GM19455 (cell line): ENCODE data around the gene CDAN1.
"Not testable (repeated sequence)": the region's sequence is repeated elsewhere in the genome, so short reads cannot be mapped to it uniquely, and the experiment has no call there.

Experiments used
- ATAC-seq: cut with Tn5 transposase; IDR thresholded peaks from one replicate; pipeline ENCODE4 v1.9.1; 2021; ENCODE audit not compliant: unreplicated experiment

Gene CDAN1

GRCh38 chr15:42736793-42737528 lies at the start of gene CDAN1:
CDAN1 (minus strand) TSS chr15:42737128; CDS start chr15:42737102, 26 bp downstream.
- peak; percentile 88 for ATAC-seq

- ATAC-seq, result no peak
Measured at GRCh38 chr15:42785569-42785968, 48.6 kb upstream of the CDAN1 start.

GRCh38 chr15:42784705-42785104 lies 47.8 kb upstream of the CDAN1 start:
- no peak for ATAC-seq

GRCh38 chr15:42782716-42783115 lies 45.8 kb upstream of the CDAN1 start:
- ATAC-seq, result no peak

- no peak for ATAC-seq
Measured at GRCh38 chr15:42775416-42775815, 38.5 kb upstream of the CDAN1 start.

GRCh38 chr15:42772901-42773300 lies 36.0 kb upstream of the CDAN1 start:
- no peak for ATAC-seq

GRCh38 chr15:42772144-42772543 lies 35.2 kb upstream of the CDAN1 start:
- no peak for ATAC-seq

- not testable (repeated sequence) for ATAC-seq
Measured at GRCh38 chr15:42766109-42766508, 29.2 kb upstream of the CDAN1 start.

GRCh38 chr15:42764154-42764731 lies 27.3 kb upstream of the CDAN1 start:
- not testable (repeated sequence) for ATAC-seq

- ATAC-seq, result not testable (repeated sequence)
Measured at GRCh38 chr15:42761813-42762212, 24.9 kb upstream of the CDAN1 start.

- no peak for ATAC-seq
Measured at GRCh38 chr15:42760759-42761158, 23.8 kb upstream of the CDAN1 start.

- no peak for ATAC-seq
Measured at GRCh38 chr15:42759093-42759492, 22.2 kb upstream of the CDAN1 start.

GRCh38 chr15:42750306-42750705 lies 13.4 kb upstream of the CDAN1 start:
- no peak for ATAC-seq

GRCh38 chr15:42749266-42749665 lies 12.3 kb upstream of the CDAN1 start:
- ATAC-seq, result no peak

GRCh38 chr15:42744195-42744594 lies 7.3 kb upstream of the CDAN1 start:
- no peak for ATAC-seq

- no peak for ATAC-seq
Measured at GRCh38 chr15:42742149-42742548, 5.2 kb upstream of the CDAN1 start.

- no peak for ATAC-seq
Measured at GRCh38 chr15:42741710-42742109, 4.8 kb upstream of the CDAN1 start.

GRCh38 chr15:42737529-42738328 lies 801 bp upstream of the CDAN1 start:
- no peak for ATAC-seq

GRCh38 chr15:42736178-42736792 lies 643 bp downstream of the CDAN1 start:
- peak; percentile 31 for ATAC-seq

GRCh38 chr15:42735382-42736165 lies 1.4 kb downstream of the CDAN1 start:
- ATAC-seq, result no peak
